SIG-M5 (cell line): ENCODE data around the gene TCF4.

Experiments
- DNase-seq: peaks from one replicate; lab custom pipeline; 2025; lab: John Stamatoyannopoulos, UW

TCF4 gene

GRCh38 chr18:55407191-55407590 lies 180.8 kb downstream of the TCF4 start:
- no peak for DNase-seq

DNA sequence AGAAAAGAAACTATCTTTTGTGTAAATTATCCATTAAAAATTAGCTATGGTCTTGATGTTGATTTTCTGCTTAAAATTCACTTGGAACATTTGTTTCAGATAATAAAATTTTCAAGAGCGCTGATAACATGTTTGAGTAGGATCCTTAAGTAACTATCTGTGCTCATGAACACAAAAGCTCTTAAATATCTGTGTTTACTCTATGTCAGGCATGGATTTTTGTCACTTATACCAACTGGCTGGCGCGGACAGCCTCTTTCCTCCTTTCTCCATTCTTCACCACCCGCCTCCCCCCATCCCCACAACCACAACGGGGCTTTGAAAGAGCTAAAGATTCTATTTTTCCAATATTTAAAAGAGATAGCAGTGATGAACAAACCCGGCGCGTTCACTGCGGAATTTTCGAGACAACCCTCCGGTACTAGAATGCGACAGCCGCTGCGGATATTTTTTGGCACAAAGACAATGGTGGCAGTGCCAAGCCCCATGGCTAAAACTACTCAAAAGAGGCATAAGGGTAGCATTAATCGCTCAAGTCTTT lies 181.5 kb downstream of the TCF4 start:
- DNase-seq: no peak

GRCh38 chr18:55405893-55406406 lies 182.0 kb downstream of the TCF4 start:
- DNase-seq: no peak

- no peak for DNase-seq
These were observed 182.5 kb downstream of the TCF4 start for GRCh38 chr18:55405475-55405874.

DNA sequence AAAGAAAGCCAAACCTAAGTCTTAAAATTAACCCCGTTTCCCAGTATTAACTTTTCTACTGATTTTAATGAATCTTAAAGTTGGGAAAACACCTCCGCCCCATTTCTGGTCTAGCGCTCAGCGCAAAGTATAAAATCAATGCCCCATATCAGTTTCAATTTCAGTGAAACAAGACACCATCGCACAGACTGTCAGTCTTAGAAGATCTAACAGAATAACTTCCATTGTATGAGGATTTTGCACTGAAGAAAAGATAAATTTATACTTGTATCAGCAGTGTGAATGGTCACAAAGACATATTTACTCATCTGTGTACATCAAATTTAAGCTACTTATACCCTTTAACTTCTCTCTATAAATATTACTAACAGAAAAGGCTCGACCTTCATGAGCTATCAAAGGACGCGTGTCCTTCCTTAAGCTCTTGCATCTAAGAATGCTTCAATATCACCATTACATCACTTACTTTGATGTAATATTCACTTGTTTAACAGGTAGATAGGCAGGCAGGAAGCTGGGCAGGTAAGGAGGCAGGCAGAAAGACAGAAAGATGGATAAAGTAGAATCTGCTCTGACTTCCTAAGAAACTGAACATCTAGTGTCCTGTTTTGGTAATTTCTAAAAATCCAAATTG lies 183.0 kb downstream of the TCF4 start:
- no peak for DNase-seq

DNA sequence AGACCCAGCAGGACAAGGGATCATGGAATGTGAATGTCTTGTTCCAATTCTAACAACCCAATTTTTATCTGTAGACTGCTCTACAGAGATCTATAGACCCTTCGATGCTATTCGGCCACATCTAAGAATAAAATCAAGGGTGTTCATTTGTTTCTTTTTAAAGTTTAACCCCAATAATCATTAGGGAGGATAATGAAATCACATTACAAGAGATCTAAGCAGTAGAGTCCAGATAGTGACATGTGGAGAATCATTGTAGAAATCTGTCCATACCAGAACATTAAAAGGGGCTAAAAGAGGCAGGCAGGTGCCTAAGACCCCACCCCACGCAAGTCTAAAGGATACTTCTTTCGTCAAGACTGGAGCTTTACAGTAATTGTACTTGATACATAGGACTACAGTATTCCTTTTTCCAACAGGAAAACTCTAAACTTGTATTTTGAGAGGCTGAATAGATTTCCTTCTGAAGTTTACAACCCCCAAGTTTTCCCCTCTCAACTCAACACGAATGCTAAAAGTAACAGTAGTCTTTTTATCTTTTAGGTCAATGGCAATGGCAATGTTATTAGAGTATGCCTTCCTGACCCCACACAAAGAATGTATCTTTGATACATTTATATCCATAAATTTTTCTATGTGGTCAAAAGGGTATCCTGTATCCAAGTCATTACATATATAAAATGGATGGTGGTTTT lies 183.7 kb downstream of the TCF4 start:
- no peak for DNase-seq

- no peak for DNase-seq
These were observed 184.5 kb downstream of the TCF4 start for GRCh38 chr18:55403421-55403949.

DNA sequence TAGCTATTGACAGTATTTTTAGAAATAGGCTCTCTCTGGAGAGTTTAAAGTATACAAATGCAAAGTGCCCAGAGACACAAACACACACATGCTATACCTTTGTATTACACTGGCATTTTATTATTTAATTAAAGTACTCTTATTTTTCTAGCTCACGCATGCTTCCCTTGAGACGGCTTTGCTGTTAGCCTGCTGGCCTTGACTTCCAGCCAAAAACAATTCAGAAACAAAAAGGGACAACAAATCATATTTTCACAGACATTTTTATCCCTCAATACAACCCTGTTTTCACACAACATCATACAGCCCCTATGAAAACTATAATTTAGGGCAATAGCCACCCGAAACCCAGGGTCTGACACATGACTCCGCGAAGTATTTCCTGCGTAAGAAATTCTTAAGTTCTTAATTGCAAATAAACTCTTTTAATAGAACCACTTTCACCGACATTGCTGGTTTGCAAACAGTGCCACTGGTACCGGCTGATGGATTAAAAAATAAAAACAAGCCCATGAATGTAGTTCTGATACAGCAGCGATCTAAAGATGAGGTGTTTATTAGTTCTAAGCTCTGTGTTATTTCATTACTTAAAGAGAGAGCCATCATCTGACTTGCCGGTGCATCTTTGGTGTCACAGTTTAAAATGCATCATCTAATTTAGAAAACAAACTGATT lies 185.1 kb downstream of the TCF4 start:
- no peak for DNase-seq

DNA sequence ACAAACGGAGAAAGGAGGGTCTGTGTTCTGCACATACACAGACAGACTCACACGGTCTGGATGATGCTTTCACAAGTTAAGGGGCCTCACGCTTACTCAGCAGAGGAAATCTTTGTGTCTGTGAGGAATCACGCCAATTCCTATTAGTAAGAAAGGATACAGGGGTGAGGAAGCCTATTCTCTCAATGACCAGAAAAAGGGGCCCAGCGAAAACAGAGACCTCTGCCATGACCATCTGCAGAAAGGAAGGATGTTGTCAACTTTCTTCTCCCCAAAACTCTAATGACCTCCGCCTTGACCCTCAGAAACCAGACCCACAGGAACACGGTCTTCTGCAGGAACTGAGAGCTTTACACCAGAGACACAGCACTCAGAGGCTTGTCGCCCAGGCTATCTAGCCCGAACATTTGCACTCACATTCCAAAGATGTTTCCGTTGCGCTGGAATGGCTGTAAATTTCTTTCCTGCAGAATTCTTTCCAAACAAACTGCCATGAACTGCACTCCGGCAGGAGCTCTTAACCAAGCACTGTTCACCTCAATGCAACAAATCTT lies 186.3 kb downstream of the TCF4 start:
- no peak for DNase-seq

DNA sequence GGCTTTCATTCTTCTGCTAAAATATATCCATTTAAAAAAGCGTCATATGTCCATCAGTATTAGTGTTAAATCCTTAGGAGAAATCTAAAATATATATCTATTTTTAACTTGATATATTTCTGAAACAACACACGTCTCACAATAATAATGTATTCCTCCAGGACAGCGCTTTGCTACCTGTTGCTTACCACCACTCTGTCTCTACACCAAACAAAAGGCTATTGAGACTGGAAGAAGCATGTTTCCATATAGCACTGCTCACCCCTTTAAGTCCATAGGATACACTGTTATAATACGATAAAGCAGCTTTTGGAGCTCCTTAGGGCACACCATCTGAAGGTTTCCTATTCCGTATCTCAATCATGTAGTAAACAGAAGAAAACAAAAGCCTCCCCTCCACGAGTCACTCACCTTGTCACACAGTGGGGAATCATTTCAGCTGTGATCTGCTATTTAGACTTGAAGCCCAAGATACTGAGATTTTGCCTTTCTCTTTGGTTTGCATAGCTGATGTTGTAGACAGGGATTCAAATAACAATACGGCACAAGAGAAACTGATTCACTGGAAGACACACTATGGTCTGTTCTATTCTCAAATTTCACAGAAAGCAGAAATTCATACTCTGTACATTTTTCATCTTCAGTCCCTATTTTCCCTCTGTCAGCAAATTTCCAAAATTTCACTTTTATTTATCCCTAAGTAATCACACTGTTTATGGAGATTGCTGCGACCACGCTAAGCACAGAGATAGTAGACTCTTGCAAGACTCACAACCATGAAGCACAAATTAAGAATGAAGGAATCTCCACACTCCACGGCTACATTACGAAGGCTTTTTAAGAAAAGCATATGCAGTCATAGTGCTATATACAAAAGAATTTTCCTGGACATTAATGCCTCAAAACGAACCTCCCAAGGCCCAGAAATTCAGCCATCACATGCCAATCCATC lies 187.1 kb downstream of the TCF4 start:
- DNase-seq: no peak

DNA sequence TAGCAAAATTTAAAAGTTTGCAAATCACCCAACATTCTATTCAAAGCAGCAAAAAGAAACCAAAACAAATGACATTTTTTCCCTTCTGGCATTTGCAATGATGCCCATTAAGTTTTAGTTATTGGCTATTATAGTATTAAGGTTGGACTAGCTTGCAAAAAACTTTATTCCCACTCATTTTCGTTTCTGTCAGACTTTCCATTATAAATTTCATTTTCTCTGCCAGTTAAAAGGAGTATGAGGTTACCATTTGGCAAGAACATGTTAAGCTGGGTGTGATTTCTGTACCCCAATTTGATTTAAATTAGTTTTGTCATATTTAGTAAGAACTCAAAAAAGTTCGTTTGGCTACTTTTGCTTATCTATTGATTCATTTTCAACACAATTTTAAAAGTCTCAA lies 187.9 kb downstream of the TCF4 start:
- DNase-seq: no peak

- DNase-seq: no peak
These were observed 189.1 kb downstream of the TCF4 start for GRCh38 chr18:55398858-55399257.

GRCh38 chr18:55396979-55397378 lies 191.0 kb downstream of the TCF4 start:
- no peak for DNase-seq

- DNase-seq: no peak
These were observed 191.6 kb downstream of the TCF4 start for GRCh38 chr18:55396267-55396905.

- no peak for DNase-seq
These were observed 192.2 kb downstream of the TCF4 start for GRCh38 chr18:55395799-55396198.

- no peak for DNase-seq
These were observed 197.1 kb downstream of the TCF4 start for GRCh38 chr18:55390898-55391297.

DNA sequence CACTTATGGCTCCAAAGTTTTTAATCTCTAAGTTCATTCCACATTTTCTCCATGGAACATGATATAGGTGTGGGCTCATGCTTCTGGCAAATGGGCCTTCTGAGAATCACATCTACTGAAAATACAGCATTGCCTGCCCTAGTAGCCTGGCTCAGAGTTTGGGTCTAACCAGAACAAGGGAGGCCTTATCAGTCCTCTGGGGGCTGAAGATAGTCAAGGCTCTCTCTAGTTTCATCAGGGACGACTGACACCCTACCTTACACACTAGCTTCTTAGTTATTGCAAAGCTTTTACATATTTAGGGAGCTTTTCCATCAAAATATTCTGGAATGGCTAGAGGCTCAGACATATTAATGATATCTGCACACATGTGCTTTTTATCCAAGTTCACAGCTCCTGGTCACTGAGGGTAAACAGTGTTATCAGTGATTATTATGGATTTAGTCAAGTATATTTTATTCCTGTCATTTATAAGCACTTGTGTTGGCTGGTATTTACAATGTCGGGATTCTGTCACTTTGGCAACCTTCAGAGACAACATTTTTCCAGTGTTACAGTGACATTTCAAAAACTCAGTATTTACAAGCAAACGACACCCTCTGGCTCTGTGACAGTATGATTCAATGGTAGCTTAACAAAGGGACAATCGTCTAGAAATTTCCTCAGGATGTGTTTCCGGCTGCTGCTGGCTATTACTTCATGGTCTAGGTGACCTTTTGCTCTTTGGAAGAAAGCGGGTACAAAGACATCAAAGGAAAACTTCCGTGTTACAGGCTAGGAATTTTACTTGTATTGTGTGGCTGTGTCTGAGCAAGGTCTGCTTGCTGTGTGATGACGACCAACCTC lies 200.6 kb downstream of the TCF4 start:
- DNase-seq: no peak

DNA sequence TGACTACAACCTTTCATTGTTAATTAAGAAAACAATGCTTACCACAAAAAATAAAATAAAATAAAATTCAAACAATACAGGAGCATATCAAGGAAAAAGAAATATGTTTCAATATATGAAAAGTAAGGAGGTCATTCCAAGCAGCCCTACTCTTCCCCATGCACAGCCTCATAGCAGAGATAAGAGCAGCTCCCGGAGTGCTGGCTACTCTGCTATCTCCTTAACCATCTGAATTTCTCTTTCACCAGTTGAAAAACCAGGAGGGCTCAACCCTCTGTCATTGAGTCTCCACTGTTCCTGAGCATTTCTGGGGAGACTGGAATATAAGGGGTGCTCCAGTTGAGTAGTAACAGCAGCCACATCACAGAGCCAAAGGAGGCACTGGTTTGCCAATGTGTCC lies 201.4 kb downstream of the TCF4 start:
- no peak for DNase-seq

DNA sequence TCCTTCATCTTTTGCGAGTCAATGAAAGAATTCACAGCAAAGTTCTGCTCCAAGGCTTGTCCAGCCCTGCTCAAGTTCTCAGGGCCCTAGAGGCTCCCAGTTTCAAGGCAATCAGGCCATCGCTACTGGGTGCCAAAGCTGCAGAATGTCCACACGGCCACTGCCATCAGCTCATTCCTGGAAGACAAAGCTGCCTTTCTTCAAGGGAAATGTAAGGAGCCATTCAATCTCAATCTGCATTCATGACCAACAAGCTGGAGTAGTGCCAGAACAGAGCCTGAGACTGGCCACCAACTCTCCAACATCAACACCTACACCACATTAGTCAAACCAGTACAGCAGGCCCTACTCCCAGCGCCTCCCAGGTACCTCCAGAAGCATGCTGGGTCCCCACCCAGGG lies 202.2 kb downstream of the TCF4 start:
- no peak for DNase-seq
